ENCODE measurements around the gene GALNT15.

- TF ChIP-seq EZH2phosphoT487 (IDR thresholded peaks at IDR 0.05; ENCODE audit: low read depth) (no peak), CTCF (IDR thresholded peaks at IDR 0.05; ENCODE audit: low read depth, low read length) (no peak)
These were observed 11.6 kb downstream of the GALNT15 start for GRCh38 chr3:16186086-16186485.
